CD8-positive, alpha-beta memory T cell (primary cell): ENCODE measurements around the gene DUSP15. TPM values are rescaled to one million over a fixed set of nuclear protein-coding genes. Genes with fewer than 3 reads are reported as not detected.
A peak's percentile ranks its signal among the peaks of the same experiment; 100 is the strongest.
"Not testable (repeated sequence)": the region's sequence is repeated elsewhere in the genome, so short reads cannot be mapped to it uniquely, and the experiment has no call there.

Experiments used
- CTCF ChIA-PET: fragments of 350-600 bp; sonication (Branson Sonifier 250); formaldehyde crosslinking; loops from one replicate; lab custom pipeline; 2021; ENCODE audit warnings: antibody characterized with exemption; lab: Charles Lee
- POLR2A ChIA-PET: fragments of 350-600 bp; sonication (Branson Sonifier 250); formaldehyde crosslinking; loops from one replicate; lab custom pipeline; 2021; ENCODE audit warnings: antibody characterized with exemption; lab: Charles Lee
- DNase-seq, 5 donors: peaks; one replicate each; pipeline versions ENCODE4 v3.0.0 to v3.0.0-alpha.2; 2020 to 2022; ENCODE audit warnings: mixed read lengths in 1 of 5
- H3K27ac ChIP-seq: one replicate; pipeline ENCODE4 v1.7.0; 2013; ENCODE audit warnings: low read depth, mild to moderate bottlenecking, low read length, moderate library complexity
- H3K27me3 ChIP-seq: 2 replicates; pipeline ENCODE4 v1.7.0; 2013; ENCODE audit warnings: low read length, mild to moderate bottlenecking; ENCODE audit not compliant: insufficient read depth, poor library complexity, severe bottlenecking
- H3K36me3 ChIP-seq: 2 replicates; pipeline ENCODE4 v1.7.0; 2013; ENCODE audit warnings: mild to moderate bottlenecking, low read length, moderate library complexity; ENCODE audit not compliant: insufficient read depth
- H3K4me1 ChIP-seq: 2 replicates; pipeline ENCODE4 v1.7.0; 2013; ENCODE audit warnings: mild to moderate bottlenecking, low read length, moderate library complexity; ENCODE audit not compliant: insufficient read depth
- H3K4me3 ChIP-seq: 2 replicates; pipeline ENCODE4 v1.7.0; 2013; ENCODE audit warnings: mild to moderate bottlenecking, low read length
- H3K9me3 ChIP-seq: 2 replicates; pipeline ENCODE4 v1.7.0; 2013; ENCODE audit warnings: mild to moderate bottlenecking, low read length
- H3K27ac Mint-ChIP-seq, 8 donors: one replicate each; pipeline ENCODE4 v1.8.0; 2020 to 2021; ENCODE audit warnings: mixed read lengths in 8 of 8, mild to moderate bottlenecking in 6 of 8, inconsistent platforms in 3 of 8, moderate library complexity in 3 of 8
- H3K27me3 Mint-ChIP-seq, 2 donors: one replicate each; pipeline ENCODE4 v1.8.0; 2020 to 2021; ENCODE audit warnings: mixed read lengths in 2 of 2, mild to moderate bottlenecking in 1 of 2, moderate library complexity in 1 of 2
- H3K36me3 Mint-ChIP-seq, 3 donors: one replicate each; pipeline ENCODE4 v1.8.0; 2020 to 2021; ENCODE audit warnings: mixed read lengths in 3 of 3, inconsistent platforms in 1 of 3, mild to moderate bottlenecking in 1 of 3
- H3K4me1 Mint-ChIP-seq, 3 donors: one replicate each; pipeline ENCODE4 v1.8.0; 2020 to 2021; ENCODE audit warnings: mixed read lengths in 3 of 3, inconsistent platforms in 1 of 3, mild to moderate bottlenecking in 1 of 3
- H3K4me3 Mint-ChIP-seq, 7 donors: one replicate each; pipeline ENCODE4 v1.8.0; 2020 to 2021; ENCODE audit warnings: mixed read lengths in 7 of 7, mild to moderate bottlenecking in 6 of 7, moderate library complexity in 4 of 7, inconsistent platforms in 2 of 7
- H3K9me3 Mint-ChIP-seq, 5 donors: one replicate each; pipeline ENCODE4 v1.8.0; 2020 to 2022; ENCODE audit warnings: mixed read lengths in 5 of 5, mild to moderate bottlenecking in 3 of 5, moderate library complexity in 2 of 5, inconsistent platforms in 1 of 5
- polyA plus RNA-seq: library from polyadenylated mRNA; unstranded; fragments of 300-500 nt; fragmentation: Illumina TruSeq; gene quantifications from one replicate; pipeline ENCODE4 v1.2.3, GENCODE V29; 2021
- total RNA-seq, 2 experiments: library from RNA; stranded (reverse); gene quantifications; one replicate each; pipeline ENCODE4 v1.2.3, GENCODE V29; 2021

Gene DUSP15
- total and polyA plus RNA-seq, 3 experiments from 2014 or later = not detected

DNA sequence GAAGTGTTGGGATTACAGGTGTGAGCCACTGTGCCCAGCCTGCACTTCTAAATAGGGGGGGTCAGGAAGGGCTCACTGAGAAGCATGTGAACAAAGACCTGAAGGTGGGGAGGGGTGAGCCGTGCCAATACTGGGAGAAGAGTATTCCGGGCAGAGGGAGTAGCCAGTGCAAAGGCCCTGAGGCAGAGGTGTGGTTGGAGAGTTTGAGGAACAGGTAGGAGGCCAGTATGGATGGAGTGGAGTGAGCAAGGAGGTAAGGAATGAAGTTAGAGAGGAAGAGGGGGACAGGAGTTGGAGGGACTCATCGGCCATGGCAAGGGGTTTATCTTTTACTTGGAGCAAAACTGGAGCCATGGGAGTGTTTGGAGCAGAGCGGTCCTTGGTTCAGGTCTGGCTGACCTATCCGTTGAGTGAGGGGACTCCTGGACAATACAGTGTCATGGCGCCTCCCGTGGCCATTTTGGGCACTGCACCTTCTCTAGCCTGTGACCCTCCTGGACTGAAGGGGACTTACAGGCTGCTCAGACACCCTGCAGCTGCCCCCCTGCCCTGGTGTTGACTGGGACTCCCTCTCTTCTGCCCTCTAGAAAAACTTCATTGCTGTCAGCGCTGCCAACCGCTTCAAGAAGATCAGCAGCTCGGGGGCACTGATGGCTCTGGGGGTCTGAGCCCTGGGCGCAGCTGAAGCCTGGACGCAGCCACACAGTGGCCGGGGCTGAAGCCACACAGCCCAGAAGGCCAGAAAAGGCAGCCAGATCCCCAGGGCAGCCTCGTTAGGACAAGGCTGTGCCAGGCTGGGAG is 37.0 kb downstream of the DUSP15 start:
- Mint-ChIP-seq H3K4me3 (no peak overlapping the region), H3K4me1 (peaks cover 7 to 11% (median 10%) of the 10 kb centered on the region in 3 donors), H3K27ac (no peak overlapping the region), H3K27me3 (no peaks in the 10 kb centered on the region), H3K36me3 (no peaks in the 10 kb centered on the region), H3K9me3 (no peaks in the 10 kb centered on the region)
- CTCF ChIA-PET = interaction anchor here (1.9 to 6.2 kb wide), 2 partner anchors 11 to 14 kb away, joined by 9 to 30 read pairs; no protein-coding TSS in a partner anchor
- POLR2A ChIA-PET = no interaction called here
- no peaks in the 10 kb centered on the region for H3K27me3 ChIP-seq
- H3K9me3 ChIP-seq = no peaks in the 10 kb centered on the region
- H3K36me3 ChIP-seq = no peaks in the 10 kb centered on the region
- no peak overlapping the region for H3K27ac ChIP-seq
- DNase-seq = peak; percentile 11 to 70 (median 48)
- no peak overlapping the region for H3K4me3 ChIP-seq
- peaks cover 9% of the 10 kb centered on the region for H3K4me1 ChIP-seq

DNA sequence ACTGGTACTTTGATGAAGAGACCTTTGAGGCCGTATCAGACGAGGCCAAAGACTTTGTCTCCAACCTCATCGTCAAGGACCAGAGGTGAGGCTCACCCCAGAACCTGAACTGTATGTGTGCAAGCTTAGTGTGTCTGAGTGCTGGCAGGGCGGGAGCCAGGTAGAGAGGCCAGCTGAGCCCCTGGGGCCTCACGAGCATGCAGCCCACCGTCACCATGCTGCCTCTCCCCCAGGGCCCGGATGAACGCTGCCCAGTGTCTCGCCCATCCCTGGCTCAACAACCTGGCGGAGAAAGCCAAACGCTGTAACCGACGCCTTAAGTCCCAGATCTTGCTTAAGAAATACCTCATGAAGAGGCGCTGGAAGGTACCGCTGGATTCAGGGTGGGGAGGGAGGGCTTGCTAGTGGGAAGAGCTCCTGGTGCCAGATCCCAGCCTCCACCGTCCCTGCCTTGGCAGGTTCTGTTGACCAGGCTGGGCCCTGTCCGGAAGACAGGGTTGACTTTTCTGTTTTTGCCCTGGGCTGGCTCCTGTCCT is 38.5 kb downstream of the DUSP15 start:
- H3K4me3 ChIP-seq = no peak overlapping the region
- CTCF ChIA-PET = no interaction called here
- H3K4me3 Mint-ChIP-seq = no peak overlapping the region
- H3K27me3 Mint-ChIP-seq = no peaks in the 10 kb centered on the region
- no peak for DNase-seq
- H3K27ac Mint-ChIP-seq = no peak overlapping the region
- H3K9me3 Mint-ChIP-seq = no peaks in the 10 kb centered on the region
- H3K36me3 ChIP-seq = no peaks in the 10 kb centered on the region
- no peak overlapping the region for H3K27ac ChIP-seq
- peaks cover 9% of the 10 kb centered on the region for H3K4me1 ChIP-seq
- H3K9me3 ChIP-seq = no peaks in the 10 kb centered on the region
- no peaks in the 10 kb centered on the region for H3K36me3 Mint-ChIP-seq
- no peaks in the 10 kb centered on the region for H3K27me3 ChIP-seq
- peaks cover 7 to 11% (median 10%) of the 10 kb centered on the region in 3 donors for H3K4me1 Mint-ChIP-seq
- POLR2A ChIA-PET = no interaction called here

DNA sequence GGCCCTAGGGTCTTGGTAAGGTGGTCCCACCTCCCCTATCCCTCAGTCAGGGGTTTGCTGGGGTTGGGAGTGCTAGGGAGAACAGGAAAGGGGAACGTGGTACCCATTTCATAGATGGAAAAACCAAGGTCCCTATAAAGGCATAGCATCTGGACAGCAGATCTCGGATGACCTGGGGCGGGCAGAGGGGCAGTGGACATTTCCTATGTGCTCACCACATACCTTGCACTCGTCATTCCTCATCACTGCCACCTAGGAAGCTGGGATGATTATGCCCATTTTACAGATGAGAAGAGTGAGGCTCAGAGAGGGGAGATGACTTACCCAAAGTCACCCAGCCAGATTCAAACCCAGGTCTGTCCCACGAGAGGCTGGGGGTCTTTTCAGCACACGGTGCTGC is 39.1 kb downstream of the DUSP15 start:
- H3K36me3 Mint-ChIP-seq = no peaks in the 10 kb centered on the region

DNA sequence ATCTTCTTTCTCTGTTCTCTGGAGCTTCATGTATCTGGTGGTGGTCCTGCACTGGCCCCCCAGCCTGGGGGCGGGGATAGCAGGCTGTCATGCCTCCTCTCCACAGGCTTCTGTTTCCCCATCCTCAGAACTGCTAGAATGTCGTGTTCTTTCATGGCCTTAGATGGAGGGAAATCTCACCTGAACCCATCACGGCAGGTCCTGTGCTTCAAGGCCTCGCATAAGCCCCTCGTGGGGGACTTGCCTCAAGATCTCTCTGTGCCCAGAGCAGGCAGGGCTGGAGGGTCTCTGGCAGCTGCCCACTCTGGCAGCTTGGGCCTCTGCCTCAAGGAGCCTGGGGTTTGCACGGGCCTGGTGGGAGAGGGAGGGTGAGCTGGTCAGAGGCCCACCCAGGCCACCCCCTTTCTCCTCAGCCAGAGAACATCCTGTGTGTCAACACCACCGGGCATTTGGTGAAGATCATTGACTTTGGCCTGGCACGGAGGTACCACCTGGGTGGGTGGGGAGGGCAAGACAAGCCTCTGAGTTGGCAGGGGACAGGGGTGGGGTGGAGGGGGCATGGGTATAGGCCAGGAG is 39.8 kb downstream of the DUSP15 start:
- no peak overlapping the region for H3K4me3 Mint-ChIP-seq
- H3K36me3 Mint-ChIP-seq = no peaks in the 10 kb centered on the region
- POLR2A ChIA-PET = no interaction called here

More for the DNA sequence above, 39.1 kb downstream of the DUSP15 start:
- CTCF ChIA-PET = interaction anchor here (1.1 to 1.6 kb wide), 2 partner anchors 21 to 41 kb away, joined by 3 read pairs; no protein-coding TSS in a partner anchor
- H3K27me3 ChIP-seq = no peaks in the 10 kb centered on the region
- Mint-ChIP-seq H3K4me3 (no peak overlapping the region), H3K4me1 (peaks cover 3 to 8% (median 5%) of the 10 kb centered on the region in 3 donors), H3K27ac (no peak overlapping the region), H3K27me3 (no peaks in the 10 kb centered on the region), H3K9me3 (no peaks in the 10 kb centered on the region)
- peaks cover 6% of the 10 kb centered on the region for H3K4me1 ChIP-seq
- H3K36me3 ChIP-seq = no peaks in the 10 kb centered on the region
- H3K27ac ChIP-seq = no peak overlapping the region
- DNase-seq = no peak
- POLR2A ChIA-PET = no interaction called here
- H3K9me3 ChIP-seq = no peaks in the 10 kb centered on the region
- H3K4me3 ChIP-seq = no peak overlapping the region

DNA sequence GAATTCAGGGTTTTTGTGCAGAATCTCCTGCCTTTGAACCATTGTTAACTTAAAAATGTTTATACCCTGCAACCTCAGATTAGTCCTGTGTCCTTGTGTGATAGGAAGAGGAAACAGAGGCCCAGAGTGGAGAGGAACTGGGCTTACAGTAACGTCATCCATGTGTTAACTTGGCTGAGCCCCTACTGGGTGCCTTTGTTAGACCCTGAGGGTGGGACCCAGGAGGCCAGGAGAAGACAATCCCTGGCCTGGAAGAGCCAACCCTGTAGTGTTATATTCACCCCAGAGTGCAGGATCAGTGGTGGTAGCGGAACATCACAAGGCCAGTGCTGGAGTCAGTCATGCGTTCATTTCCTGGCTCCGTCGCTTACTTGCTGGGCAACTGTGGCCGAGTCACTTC is 40.6 kb downstream of the DUSP15 start:
- Mint-ChIP-seq H3K9me3 (no peaks in the 10 kb centered on the region), H3K4me3 (no peak overlapping the region), H3K36me3 (no peaks in the 10 kb centered on the region), H3K27ac (no peak overlapping the region), H3K4me1 (peaks cover 0 to 3% (median 0%) of the 10 kb centered on the region in 3 donors), H3K27me3 (no peaks in the 10 kb centered on the region)
- no peaks in the 10 kb centered on the region for H3K36me3 ChIP-seq
- no peak overlapping the region for H3K27ac ChIP-seq
- H3K4me1 ChIP-seq = no peaks in the 10 kb centered on the region
- ChIA-PET CTCF (interaction anchor here (1.2 to 1.6 kb wide), 3 partner anchors 8 to 23 kb away, joined by 3 to 4 read pairs (median 3); no protein-coding TSS in a partner anchor), POLR2A (no interaction called here)
- no peaks in the 10 kb centered on the region for H3K9me3 ChIP-seq
- H3K27me3 ChIP-seq = no peaks in the 10 kb centered on the region
- no peak for DNase-seq
- H3K4me3 ChIP-seq = no peak overlapping the region

More for the DNA sequence above, 39.8 kb downstream of the DUSP15 start:
- Mint-ChIP-seq H3K27me3 (no peaks in the 10 kb centered on the region), H3K9me3 (no peaks in the 10 kb centered on the region), H3K27ac (no peak overlapping the region), H3K4me1 (peaks cover 0 to 3% (median 0%) of the 10 kb centered on the region in 3 donors)
- H3K9me3 ChIP-seq = no peaks in the 10 kb centered on the region
- H3K27ac ChIP-seq = no peak overlapping the region
- CTCF ChIA-PET = interaction anchor here (1.1 to 1.6 kb wide), 4 partner anchors 9 to 41 kb away, joined by 3 to 4 read pairs (median 3); no protein-coding TSS in a partner anchor
- no peak overlapping the region for H3K4me3 ChIP-seq
- no peaks in the 10 kb centered on the region for H3K4me1 ChIP-seq
- no peaks in the 10 kb centered on the region for H3K36me3 ChIP-seq
- no peak for DNase-seq
- H3K27me3 ChIP-seq = no peaks in the 10 kb centered on the region

DNA sequence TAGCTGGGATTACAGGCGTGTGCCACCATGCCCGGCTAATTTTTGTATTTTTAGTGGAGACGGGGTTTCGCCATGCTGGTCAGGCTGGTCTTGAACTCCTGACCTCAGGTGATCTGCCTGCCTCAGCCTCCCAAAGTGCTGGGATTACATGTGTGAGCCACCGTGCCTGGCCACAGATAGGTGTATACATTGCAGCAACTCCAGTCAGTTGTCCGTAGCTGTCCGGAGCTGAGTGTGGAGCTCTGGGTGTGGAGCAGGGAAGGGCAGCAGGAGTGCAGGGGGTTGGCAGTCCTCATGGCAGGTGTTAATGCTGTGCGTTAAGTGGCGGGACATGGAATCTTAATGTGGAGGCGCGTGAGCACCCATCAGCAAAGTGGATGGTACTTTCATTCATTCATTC is 42.3 kb downstream of the DUSP15 start:
- H3K27ac Mint-ChIP-seq, H3K4me3 Mint-ChIP-seq, H3K4me1 Mint-ChIP-seq, H3K4me3 ChIP-seq, H3K9me3 Mint-ChIP-seq, H3K36me3 ChIP-seq, H3K27me3 Mint-ChIP-seq, H3K9me3 ChIP-seq, POLR2A ChIA-PET, CTCF ChIA-PET, H3K27ac ChIP-seq, H3K27me3 ChIP-seq, H3K4me1 ChIP-seq, H3K36me3 Mint-ChIP-seq, DNase-seq: not testable (repeated sequence)

DNA sequence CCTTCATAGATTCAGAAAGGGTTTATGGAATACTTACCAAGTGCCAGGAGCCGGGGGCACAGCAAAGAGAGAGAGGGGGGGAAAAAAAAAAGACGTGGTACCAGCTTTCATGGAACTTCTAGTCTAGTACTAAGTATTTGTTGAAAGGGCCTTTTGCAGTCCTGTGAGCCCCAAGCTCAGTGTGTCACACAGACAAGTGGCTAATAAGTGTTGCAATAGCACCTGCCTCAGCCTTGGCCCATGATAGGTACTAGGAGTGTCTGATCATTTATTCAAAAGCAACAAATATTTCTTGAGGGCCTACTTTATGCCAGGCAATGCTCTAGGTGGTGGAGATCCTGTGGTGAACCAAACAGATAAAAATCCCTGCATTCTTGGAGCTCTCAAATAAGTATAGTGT is 43.3 kb downstream of the DUSP15 start:
- Mint-ChIP-seq H3K4me3 (no peak overlapping the region), H3K27ac (no peak overlapping the region), H3K9me3 (no peaks in the 10 kb centered on the region), H3K36me3 (no peaks in the 10 kb centered on the region), H3K4me1 (peaks cover 0 to 5% (median 5%) of the 10 kb centered on the region in 3 donors), H3K27me3 (no peaks in the 10 kb centered on the region)
- no peaks in the 10 kb centered on the region for H3K36me3 ChIP-seq
- H3K9me3 ChIP-seq = no peaks in the 10 kb centered on the region
- H3K27me3 ChIP-seq = no peaks in the 10 kb centered on the region
- POLR2A ChIA-PET = no interaction called here
- H3K4me1 ChIP-seq = no peaks in the 10 kb centered on the region
- no peak overlapping the region for H3K4me3 ChIP-seq
- no peak for DNase-seq
- CTCF ChIA-PET = interaction anchor here (1.4 kb wide), 2 partner anchors 20 to 203 kb away, joined by 3 to 5 read pairs; no protein-coding TSS in a partner anchor
- H3K27ac ChIP-seq = no peak overlapping the region

DNA sequence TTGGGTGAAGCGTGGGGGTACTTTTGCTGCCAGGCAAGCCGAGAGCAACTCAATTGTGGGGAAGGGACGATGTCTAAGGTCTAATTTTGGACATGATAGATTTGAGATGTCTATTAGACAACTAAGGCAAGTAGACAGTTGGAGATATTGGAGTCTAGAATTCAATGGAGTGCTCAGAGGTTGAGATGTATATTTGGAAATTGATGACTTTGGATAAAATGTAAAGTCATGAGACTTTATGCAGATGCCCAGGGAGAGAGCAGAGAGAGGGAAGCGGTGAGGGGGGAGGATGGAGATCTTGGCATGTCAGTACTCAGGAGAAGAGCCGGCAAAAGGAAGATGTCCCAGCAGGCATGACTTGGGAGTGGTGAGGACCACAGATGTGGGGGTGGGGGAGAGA is 44.3 kb downstream of the DUSP15 start:
- POLR2A ChIA-PET = no interaction called here
- no peak overlapping the region for H3K4me3 ChIP-seq
- no peaks in the 10 kb centered on the region for H3K36me3 ChIP-seq
- H3K4me1 ChIP-seq = no peaks in the 10 kb centered on the region
- DNase-seq = no peak
- no peaks in the 10 kb centered on the region for H3K9me3 Mint-ChIP-seq
- H3K27me3 Mint-ChIP-seq = no peaks in the 10 kb centered on the region
- no peak overlapping the region for H3K4me3 Mint-ChIP-seq
- H3K27ac Mint-ChIP-seq = no peak overlapping the region
- no peaks in the 10 kb centered on the region for H3K27me3 ChIP-seq
- no peaks in the 10 kb centered on the region for H3K36me3 Mint-ChIP-seq
- CTCF ChIA-PET = interaction anchor here (1.4 kb wide), 2 partner anchors 21 to 204 kb away, joined by 3 to 5 read pairs; no protein-coding TSS in a partner anchor
- H3K4me1 Mint-ChIP-seq = peaks cover 0 to 5% (median 5%) of the 10 kb centered on the region in 3 donors
- no peaks in the 10 kb centered on the region for H3K9me3 ChIP-seq
- no peak overlapping the region for H3K27ac ChIP-seq
